NCI-H1048 (cell line): ENCODE data around the gene PFKFB4.
"Not testable (repeated sequence)": the region's sequence is repeated elsewhere in the genome, so short reads cannot be mapped to it uniquely, and the experiment has no call there.

Experiments
- DNase-seq: peaks from one replicate; lab custom pipeline; 2025; lab: John Stamatoyannopoulos, UW

PFKFB4 gene

GRCh38 chr3:48530701-48531100, 25.9 kb downstream of the PFKFB4 start:
- not testable (repeated sequence) for DNase-seq

GRCh38 chr3:48528754-48529153, 27.8 kb downstream of the PFKFB4 start:
- no peak for DNase-seq

GRCh38 chr3:48528048-48528447, 28.6 kb downstream of the PFKFB4 start:
- DNase-seq = no peak

- DNase-seq = no peak
Measured at GRCh38 chr3:48524970-48525369, 31.6 kb downstream of the PFKFB4 start.

- DNase-seq = no peak
Measured at GRCh38 chr3:48521635-48522034, 35.0 kb downstream of the PFKFB4 start.

- no peak for DNase-seq
Measured at GRCh38 chr3:48519277-48519643, 37.3 kb downstream of the PFKFB4 start.

- DNase-seq = no peak
Measured at GRCh38 chr3:48518638-48519276, 37.8 kb downstream of the PFKFB4 start.

GRCh38 chr3:48518069-48518468, 38.5 kb downstream of the PFKFB4 start:
- no peak for DNase-seq

- no peak for DNase-seq
Measured at GRCh38 chr3:48516571-48516970, 40.0 kb downstream of the PFKFB4 start.

- DNase-seq = no peak
Measured at GRCh38 chr3:48514431-48515227, 42.0 kb downstream of the PFKFB4 start.

GRCh38 chr3:48511551-48511950, 45.1 kb downstream of the PFKFB4 start:
- no peak for DNase-seq

- no peak for DNase-seq
Measured at GRCh38 chr3:48507256-48508061, 49.1 kb downstream of the PFKFB4 start.

- DNase-seq = no peak
Measured at GRCh38 chr3:48505968-48506504, 50.6 kb downstream of the PFKFB4 start.

GRCh38 chr3:48505146-48505545, 51.5 kb downstream of the PFKFB4 start:
- no peak for DNase-seq

GRCh38 chr3:48504051-48504946, 52.3 kb downstream of the PFKFB4 start, which contains the start of gene SHISA5:
Gene SHISA5 (minus strand): TSS chr3:48504174. CDS start chr3:48504094, 80 bp downstream.
- DNase-seq = no peak

GRCh38 chr3:48503401-48504050, 53.1 kb downstream of the PFKFB4 start:
- DNase-seq = no peak

- DNase-seq = no peak
Measured at GRCh38 chr3:48502728-48503168, 53.9 kb downstream of the PFKFB4 start.

- DNase-seq = no peak
Measured at GRCh38 chr3:48502121-48502520, 54.5 kb downstream of the PFKFB4 start.

- DNase-seq = no peak
Measured at GRCh38 chr3:48501196-48501595, 55.4 kb downstream of the PFKFB4 start.

- DNase-seq = no peak
Measured at GRCh38 chr3:48500656-48501055, 55.9 kb downstream of the PFKFB4 start.

- no peak for DNase-seq
Measured at GRCh38 chr3:48493203-48493501, 63.5 kb downstream of the PFKFB4 start.
